Measurements from ENCODE around the gene RAB35. TPM values are rescaled to one million over a fixed set of nuclear protein-coding genes. Genes with fewer than 3 reads are reported as not detected.

Gene RAB35
- total RNA-seq, 1 donor from 2014 or later = 53.1 TPM

DNA sequence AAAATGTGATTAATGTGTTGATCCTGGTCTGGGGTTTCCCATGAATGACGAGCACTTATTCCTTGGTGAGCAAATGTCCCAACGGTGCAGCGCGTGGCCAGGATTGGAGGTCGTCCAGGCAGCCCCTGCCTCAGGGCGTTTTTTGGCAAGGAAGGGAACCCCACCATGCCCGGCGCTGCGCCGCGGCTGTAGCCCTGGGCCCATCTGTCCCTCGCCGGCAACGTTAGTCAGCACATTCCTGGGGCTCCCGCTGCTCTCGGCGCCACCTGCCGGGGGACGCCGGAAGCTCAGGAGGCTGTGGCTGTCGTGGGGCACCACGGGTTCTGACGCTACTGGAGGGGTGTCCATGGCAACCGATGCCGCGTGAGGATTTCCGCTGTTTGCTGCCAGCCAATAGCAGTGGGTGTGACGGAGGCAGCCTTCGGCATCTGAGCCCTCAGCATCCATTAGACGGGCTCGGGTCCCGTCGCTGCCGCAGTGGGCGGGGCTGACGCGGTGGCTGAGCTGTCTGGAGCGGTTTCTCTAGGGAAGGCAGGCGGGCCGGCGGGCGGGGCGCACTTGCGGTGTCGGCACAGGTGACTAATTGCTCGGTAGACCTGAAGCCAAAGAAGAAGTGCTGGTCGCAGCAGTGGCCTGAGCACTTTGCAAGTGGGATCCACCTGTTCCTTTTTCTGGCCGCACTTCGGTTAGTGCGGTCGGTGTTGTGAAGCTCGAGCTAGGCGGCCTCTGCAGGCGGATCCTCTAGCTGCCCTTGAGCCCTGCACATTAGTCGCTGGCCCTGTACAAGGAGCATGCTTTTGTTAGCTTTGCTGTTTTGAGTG, 29.5 kb downstream of the RAB35 start:
- DNase-seq (ENCODE audit: low spot score) = peak; percentile 100

DNA sequence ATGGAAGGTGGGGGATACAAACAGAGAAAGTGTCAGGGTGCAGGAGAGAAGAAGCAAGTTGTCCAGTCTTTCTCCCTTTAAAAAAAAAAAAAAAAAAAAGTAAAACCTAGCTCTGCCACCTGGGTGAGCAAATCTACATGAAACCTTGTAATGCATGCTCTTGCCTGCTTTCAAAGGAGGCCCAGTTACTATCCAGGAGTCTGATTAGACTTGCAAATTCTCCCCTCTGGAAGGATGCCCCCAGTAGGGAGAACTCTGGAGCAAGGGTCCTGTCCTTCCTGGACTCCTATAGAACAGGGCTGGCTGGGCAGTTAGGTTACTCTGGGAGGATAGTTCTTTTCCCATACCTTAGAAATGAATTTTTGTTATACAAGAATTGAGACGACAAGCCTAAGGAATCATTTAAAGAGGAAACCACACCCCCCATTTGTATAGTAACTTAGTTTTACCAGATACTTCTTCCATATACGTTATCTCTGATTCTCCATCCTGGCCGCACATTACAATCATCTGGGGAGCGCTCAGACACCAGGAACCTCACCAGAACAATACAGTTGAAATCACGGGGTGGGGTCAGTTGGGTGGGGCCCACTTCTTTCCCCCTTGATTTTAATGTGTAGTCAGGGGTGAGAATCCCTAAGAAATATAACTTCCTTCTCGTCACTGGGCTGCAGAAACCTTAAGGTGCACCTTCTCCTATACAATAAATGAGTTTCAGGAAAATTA, 30.5 kb downstream of the RAB35 start:
- DNase-seq (ENCODE audit: low spot score) = no peak

DNA sequence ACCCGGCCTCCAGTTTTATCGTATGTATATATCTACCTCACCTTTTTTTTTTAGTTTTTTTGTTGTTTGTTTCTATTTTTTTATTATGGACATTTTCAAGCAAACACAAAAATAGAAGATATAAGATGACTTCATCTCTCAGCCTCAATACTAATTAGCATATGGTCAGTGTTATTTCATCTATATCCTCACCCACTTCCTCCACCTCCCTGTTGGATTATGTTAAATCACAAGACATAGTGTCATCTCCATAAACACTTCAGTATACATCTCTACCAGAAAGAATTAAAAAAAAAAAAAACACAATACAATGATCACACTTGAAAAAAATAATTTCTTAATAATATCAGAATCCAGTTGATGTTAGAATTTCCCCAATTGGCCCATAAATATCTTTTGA, 34.9 kb downstream of the RAB35 start:
- no peak for DNase-seq (ENCODE audit: low spot score)

DNA sequence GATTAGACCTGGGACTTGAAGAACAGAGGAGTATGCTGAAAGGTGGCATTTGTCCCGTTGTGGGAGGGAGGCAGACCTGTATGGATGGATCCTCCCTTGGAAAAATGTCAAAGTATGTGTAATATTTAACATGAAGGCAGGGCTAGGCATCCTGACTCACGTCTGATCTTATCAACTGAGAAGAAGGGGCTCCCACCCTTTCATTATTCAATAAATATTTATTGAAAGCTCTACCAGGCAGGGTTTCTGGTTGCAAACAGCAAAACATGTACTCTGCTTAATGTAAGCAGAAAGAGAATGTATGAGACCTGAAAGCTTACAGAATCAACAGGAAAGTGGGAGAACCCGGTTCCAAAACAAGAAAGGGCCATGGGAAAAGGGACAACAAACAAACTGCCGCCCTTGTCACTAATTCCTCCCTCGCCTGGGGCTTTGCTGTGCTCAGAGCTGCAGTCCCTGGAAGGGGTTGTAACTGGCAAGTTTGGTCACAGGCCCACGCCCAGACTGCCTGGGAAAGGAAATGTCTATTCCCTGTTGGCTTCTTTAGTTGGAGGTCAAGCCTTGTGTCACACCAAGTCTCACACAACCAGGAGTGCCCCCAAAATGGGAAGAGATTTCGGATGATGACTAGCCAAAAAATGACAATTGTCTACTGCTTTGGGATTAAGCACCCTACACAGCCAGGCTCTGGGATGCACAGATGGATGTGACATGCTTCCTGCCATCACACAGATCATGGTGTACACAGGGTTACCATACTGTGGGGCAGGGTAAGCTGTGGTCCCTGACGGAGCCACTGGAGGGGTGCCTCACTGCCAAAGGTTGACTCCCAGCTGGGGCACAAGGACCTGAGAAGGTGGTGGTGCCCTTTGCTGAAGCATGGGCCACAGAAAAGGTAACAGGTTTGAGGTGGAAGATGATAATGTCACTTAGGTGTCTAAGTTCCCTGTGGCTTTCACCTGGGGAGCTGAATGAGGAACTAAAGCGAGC, 36.8 kb downstream of the RAB35 start:
- DNase-seq (ENCODE audit: low spot score) = no peak

DNA sequence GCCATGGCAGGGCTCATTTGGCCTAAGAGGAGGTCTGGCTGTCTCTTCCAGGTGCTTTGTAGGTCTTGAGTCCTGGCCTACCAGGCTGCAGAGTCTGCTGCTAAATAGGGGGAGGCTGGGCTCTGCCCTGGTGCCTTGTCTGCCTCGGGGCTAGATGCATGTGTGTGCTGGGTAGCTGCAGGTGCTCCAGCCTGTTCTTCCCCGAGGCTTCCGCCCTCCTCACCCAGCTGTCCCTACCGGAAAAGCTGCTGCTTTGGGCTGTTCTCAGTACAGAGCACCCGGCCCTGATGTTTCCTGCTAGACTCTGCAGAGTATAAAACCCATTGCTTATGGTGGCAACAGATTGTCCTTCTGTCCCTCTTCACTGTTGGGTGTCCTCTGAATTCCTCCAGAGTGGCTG, 37.7 kb downstream of the RAB35 start:
- DNase-seq (ENCODE audit: low spot score) = no peak

DNA sequence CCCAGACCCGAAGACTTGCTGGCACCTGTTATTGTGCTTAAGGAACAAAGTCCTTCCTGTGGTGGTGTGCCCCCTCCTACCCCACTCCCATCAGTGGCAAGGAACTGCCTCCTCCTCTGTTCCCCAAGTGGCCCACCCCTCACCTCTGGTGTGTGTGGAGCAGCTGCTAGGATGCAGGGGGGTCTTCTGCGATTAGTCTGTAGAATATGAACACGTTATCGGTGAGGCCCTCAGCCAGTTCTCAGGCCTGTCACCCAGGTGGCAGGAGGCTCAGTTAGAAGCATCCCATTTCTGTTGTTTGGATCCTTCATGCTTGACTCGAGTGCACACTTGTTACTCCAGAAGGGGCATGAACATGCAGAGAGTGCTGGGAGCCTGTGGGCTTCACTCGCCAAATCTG, 39.3 kb downstream of the RAB35 start:
- no peak for DNase-seq (ENCODE audit: low spot score)

DNA sequence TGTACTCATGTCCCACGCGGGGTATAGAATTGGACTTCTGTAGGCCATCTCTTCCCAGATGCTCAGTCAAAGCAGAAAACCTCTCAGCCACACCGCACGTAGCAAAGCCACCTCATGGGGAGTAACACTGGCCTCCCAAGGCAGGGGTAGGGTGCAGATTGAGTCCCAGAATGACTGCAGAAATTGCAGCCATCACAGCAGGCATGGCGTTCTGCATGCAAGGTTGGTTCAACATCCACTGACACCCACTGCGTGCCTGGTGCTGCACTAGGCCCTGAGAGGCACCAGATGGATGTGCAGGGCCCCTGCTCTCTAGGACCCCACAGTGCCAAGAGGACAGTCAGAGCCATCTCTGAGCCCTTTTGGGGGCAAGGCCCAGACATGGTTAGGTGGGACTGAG, 39.9 kb downstream of the RAB35 start:
- DNase-seq (ENCODE audit: low spot score) = no peak

DNA sequence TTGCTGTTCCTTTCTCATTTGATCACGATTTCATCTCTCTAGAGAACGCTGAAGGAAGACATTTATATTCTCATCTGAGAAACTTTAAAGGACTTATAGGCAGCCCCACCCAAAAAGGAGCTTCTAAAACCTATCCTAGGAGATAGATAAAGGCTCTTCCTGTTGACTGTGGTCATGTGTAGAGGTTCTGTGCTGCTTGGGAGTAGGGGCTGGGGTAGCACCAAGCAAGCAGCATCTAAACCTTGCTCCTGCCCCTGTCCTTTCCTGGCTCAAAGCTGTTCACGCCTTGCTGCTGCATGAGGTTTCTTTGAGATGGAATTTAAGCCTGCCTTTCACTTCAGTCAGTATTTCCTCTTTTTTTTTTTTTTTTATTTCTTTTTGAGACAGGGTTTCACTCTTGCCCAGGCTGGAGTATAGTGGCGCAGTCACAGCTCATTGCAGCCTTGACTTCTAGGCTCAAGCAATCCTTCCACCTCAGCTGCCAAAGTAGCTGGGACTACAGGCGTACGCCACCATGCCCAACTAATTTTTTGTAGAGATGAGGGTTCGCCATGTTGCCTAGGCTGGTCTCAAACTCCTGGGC, 41.4 kb downstream of the RAB35 start:
- DNase-seq (ENCODE audit: low spot score) = no peak

DNA sequence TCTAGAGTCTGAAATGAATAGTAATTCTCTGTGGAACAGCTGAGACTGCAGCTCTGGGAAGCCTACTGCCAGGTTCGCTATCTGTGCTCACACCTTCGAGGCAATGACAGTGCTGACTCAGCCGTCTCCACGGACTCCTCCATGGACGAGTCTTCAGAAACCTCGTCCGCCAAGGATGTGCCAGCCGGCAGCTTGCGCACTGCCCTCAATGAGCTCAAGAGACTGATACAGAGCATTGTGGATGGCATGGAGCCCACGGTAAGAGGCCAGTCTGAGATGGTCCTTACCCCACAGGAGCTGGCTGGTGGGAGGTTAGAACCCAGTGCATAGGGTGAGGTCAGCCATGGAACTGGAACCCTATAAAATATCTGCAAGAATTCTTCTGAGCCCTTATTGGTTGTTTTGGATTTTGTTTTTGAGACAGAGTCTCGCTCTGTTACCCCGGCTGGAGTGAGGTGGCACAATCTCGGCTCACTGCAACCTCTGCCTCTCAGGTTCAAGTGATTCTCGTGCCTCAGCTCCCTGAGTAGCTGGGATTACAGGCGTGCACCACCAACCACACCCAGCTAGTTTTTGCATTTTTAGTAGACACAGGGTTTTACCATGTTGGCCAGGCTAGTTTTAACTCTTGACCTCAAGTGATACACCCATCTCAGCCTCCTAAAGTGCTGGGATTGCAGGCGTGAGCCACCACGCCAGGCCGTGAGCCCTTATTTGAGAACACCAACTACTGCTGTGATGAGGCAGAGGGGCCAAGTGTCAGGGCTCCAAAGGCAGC, 43.9 kb downstream of the RAB35 start:
- DNase-seq (ENCODE audit: low spot score) = no peak

DNA sequence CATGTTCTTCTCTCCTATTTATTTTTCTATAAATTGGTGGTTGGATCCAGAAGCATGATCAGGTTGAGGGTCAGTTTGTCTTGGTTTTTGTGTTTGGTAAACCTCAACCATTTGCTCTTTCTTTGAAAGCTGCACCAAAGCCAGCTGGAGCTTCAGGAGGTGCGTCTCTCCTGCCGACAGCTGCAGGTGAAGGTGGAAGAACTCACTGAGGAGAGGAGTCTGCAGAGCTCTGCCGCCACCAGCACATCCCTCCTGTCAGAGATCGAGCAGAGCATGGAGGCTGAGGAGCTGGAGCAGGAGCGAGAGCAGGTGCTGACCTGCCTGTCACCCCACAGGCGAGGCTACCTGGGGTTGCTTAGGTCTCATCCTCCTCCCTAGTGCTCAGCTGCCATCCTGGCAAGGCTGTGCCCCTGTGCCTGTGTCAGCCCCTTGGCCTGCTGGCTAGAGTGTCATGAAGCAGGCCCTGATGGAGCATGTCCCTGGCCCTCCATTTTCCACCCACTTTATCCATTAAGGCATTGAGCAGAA, 45.0 kb downstream of the RAB35 start:
- DNase-seq (ENCODE audit: low spot score) = no peak

DNA sequence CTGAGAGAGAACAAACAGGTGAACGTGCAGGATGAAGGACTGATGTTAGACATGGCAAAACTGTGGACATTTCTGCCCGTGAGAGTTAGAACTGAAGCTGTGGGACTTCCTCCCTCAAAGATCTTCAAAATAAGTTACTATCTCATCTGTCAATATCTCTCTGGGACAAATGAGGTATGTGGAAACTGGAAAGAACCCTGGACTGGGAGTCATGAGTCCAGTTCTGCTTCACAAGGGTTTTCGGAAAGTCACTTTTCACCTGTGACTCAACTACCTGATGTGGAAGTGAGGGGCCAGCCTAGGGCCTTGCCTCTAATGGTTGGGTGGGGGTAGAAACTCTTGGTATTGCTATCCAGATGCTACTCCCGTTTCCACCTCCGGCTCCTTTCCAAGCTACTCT, 47.3 kb downstream of the RAB35 start:
- DNase-seq (ENCODE audit: low spot score) = no peak

DNA sequence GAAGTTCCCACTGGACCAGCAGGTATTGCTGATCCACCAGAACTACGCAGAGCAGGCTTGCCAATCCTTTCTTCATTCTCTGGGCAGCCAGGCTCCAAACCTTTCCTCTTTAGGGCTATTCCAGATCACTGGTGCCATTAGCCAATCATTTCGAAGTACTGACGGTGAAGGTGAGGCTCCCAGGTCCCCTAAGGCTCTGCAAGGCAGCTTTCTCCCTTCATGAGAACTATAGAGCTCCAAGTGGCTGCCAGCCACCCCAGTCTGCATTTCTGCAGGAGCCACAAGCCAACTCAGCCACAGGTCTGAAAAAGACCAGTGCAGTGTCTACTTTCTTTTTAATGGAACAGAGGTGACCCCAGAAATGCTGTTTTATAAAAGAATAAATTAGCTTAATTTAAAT, 48.7 kb downstream of the RAB35 start:
- no peak for DNase-seq (ENCODE audit: low spot score)

DNA sequence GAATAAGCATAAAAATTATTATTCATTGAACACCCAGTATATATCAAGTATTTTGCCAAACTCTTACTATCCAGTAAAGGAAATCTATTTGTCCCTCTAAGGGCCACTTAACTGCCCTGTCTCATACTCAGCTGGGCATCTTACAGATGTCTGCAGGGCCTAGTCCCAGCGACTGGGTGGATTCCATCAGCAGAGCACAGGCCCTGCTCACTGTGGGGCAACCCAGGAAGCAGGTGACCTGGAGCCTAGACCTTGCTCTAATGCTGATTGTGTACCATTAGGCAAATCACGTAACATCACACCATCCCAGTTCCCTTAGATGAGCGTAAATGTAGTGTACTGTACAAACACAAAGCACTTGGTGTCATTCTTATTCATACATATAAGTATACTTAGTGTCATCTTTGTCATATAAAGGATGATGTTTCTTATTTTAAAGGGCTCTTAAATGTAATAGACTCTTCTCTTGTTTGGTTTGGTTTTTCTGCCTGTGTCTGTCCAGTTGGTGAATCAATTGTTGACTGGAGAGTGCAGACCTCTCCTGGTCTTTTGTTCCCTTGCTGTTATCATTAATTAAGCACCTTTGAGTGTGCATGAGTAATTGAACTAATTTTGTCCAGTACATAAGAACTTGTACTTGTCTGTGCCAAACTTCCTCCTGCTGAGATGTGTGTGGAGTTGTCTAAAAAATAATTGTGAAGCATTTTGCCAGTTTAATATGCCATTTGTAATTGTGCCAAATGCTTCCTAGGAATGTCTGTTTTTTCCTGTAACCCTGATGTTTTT, 49.3 kb downstream of the RAB35 start:
- no peak for DNase-seq (ENCODE audit: low spot score)

DNA sequence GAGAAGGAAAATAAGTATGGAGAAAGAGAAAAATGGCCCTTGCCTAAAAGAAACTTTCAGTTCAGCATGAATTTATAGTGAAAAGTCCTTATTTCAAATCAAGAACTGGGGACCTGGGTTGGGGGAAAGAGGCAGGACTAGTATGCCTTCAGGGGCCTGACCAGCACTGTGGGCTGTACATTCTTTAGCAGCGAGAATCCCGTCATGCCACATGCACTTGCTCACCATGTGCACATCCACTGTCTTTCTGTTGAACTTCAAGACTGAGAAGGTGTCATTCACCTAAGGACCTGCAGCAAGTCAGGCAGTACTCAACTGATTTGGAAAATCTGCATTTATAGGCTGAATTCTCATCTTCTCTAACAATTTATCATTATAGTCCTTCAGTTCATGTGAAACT, 50.2 kb downstream of the RAB35 start:
- DNase-seq (ENCODE audit: low spot score) = no peak

DNA sequence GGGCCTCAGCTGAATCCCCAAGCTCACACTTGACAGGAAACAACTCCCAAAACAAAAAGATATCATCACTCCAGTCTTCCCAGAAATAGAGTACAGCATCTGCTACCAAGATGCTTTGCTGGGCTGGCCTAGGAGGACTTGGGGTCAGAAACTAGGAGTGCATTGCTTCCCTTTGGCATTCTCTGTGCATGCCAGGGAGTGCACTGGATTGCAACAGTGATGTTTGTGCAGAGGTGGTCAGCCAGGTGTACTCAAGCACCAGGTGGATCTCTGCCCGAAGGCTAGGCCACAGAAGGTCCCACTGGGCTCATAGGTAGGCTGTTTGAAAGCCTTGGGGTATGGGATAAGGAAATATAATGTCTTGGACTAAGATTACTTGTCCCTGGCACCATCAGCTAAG, 51.1 kb downstream of the RAB35 start:
- DNase-seq (ENCODE audit: low spot score) = no peak

DNA sequence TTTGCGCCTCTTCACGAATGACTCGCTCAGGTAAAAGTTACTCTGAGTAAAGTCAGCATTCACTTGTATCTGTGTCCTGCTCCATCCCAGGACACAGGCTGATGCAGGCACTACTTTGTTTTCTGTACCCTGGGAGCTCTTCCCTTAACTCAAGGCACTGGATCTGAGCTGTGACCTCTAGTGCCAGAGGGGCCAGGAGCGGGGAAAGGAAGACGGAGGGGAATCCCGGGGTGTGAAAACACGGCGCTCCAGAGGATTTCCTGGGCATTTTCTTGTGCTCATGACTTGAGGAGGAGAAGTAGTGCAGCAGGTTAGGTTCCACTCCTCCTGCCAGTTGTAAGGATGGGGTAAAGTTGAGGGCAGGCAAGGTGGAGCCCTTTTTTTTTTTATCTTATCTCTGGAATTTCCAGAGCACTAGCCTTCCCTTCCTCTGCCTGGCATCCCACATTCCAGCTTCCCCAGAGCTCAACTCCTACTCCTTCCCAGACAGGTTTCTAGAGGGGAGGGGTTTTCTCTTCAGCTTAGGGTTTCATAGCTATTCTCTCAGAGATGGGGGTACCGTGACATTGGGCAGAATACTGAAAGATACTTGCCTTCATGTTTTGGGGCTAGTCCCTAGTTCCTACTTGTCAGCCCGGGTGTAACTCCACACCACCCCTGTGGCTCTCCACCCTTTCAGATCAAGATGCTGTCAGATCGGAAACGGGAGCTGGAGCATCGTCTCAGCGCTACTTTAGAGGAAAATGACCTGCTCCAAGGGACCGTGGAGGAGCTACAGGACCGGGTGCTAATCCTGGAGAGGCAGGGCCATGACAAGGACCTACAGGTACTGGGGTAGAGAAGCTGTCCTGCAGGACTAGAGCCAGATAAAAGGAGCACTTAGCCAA, 52.3 kb downstream of the RAB35 start:
- no peak for DNase-seq (ENCODE audit: low spot score)

DNA sequence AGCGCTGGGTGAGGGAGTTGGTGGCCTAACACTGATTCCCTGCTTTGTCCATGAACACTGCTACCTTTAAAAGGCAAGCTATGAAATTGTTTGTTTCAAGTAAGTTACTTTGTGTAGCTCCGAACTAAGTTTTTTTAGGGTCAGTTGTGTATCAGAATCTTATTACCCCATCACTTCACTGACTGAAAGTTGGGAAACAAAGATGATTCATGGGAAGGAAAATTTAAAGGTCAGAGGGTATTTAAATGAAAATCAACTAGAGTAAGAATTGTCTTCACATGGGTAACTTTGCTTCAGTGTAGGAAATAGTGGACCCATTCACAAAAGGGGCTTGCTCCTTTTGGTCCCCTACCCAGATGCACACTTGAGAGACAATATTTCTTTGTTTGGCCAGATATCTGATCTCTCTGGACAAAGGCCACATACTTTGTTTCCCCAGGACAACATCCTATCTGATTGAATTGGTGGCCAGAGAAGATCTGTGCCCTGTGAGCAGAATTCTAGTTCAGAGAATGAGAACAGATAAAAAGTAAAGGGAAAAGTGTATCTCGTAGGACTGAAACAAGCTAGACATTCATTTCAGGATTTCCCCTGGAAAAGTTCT, 53.5 kb downstream of the RAB35 start:
- no peak for DNase-seq (ENCODE audit: low spot score)

DNA sequence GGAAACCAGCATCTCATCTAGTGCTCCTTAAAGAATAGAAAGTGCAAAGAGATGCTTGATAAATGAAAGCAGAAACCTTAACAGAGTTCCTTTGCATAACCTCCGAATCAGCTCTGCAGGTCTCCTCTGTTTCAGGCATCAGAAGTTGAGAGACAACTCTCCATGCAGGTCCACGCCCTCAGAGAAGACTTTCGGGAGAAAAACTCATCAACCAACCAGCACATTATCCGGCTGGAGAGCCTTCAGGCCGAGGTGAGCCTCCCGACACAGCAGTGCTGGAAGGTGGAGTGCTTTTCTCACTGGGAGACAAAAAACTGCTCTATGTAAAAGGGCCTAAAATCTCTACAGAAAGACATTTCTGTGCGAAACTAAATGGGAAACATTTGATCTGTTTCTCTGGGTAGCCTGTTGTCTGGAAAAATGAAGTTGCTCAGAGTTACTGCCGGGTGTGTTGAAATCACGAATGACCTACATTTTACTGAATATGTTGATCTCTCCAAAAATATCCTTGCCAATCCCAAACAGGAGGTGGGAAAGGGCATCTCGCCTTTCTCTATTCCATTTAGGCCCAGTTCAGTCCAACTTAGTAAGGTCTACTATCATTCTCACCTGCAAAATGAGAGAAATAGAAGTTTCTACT, 54.9 kb downstream of the RAB35 start:
- no peak for DNase-seq (ENCODE audit: low spot score)
